Activated CD8-positive, alpha-beta memory T cell treated with anti-CD3 and anti-CD28 coated beads for 36 hours (primary cell): ENCODE data around the gene PERCC1. TPM values are rescaled to one million over a fixed set of nuclear protein-coding genes. Genes with fewer than 3 reads are reported as not detected.
"Not testable (repeated sequence)": the region's sequence is repeated elsewhere in the genome, so short reads cannot be mapped to it uniquely, and the experiment has no call there.

Experiments
- CTCF ChIA-PET: fragments of 350-600 bp; sonication (Branson Sonifier 250); formaldehyde crosslinking; loops from one replicate; lab custom pipeline; 2021; ENCODE audit warnings: antibody characterized with exemption; lab: Charles Lee
- POLR2A ChIA-PET: fragments of 350-600 bp; sonication (Branson Sonifier 250); formaldehyde crosslinking; loops from one replicate; lab custom pipeline; 2021; ENCODE audit warnings: antibody characterized with exemption; lab: Charles Lee
- total RNA-seq, 2 experiments: library from RNA; stranded (reverse); gene quantifications; one replicate each; pipeline ENCODE4 v1.2.3, GENCODE V29; 2021

The PERCC1 gene
- total RNA-seq, 2 experiments from 2014 or later, result 0.34 to 0.70 TPM

GRCh38 chr16:1430214-1430758 is 592 bp upstream of the PERCC1 start:
- ChIA-PET CTCF (interaction anchor here (1.3 kb wide), 1 partner anchor 242 kb away, joined by 3 read pairs; no protein-coding TSS in a partner anchor), POLR2A (interaction anchor here (0.5 kb wide), 1 partner anchor 127 kb away, joined by 3 read pairs; no protein-coding TSS in a partner anchor)

- CTCF ChIA-PET, result interaction anchor here (0.5 kb wide), 1 partner anchor 41 kb away, joined by 3 read pairs; no protein-coding TSS in a partner anchor
- POLR2A ChIA-PET, result no interaction called here
These were observed 806 bp downstream of the PERCC1 start for GRCh38 chr16:1431497-1432270.

GRCh38 chr16:1432388-1433262 is 1.7 kb downstream of the PERCC1 start:
- ChIA-PET POLR2A (no interaction called here), CTCF (interaction anchor here (1.2 kb wide), 1 partner anchor 60 kb away, joined by 3 read pairs; no protein-coding TSS in a partner anchor)

- ChIA-PET CTCF (interaction anchor here (1.2 kb wide), 1 partner anchor 59 kb away, joined by 3 read pairs; no protein-coding TSS in a partner anchor), POLR2A (no interaction called here)
These were observed 2.3 kb downstream of the PERCC1 start for GRCh38 chr16:1433263-1433560.

GRCh38 chr16:1433756-1434155 is 2.9 kb downstream of the PERCC1 start:
- ChIA-PET POLR2A (no interaction called here), CTCF (no interaction called here)

GRCh38 chr16:1434644-1435592 is 4.0 kb downstream of the PERCC1 start:
- ChIA-PET POLR2A (interaction anchor here (0.5 kb wide), 1 partner anchor 82 kb away, joined by 3 read pairs; no protein-coding TSS in a partner anchor), CTCF (no interaction called here)

- ChIA-PET CTCF (no interaction called here), POLR2A (no interaction called here)
These were observed 5.2 kb downstream of the PERCC1 start for GRCh38 chr16:1435921-1436697.

GRCh38 chr16:1436731-1437355 is 6.0 kb downstream of the PERCC1 start:
- POLR2A ChIA-PET, result no interaction called here
- CTCF ChIA-PET, result no interaction called here

- ChIA-PET CTCF (no interaction called here), POLR2A (no interaction called here)
These were observed 6.7 kb downstream of the PERCC1 start for GRCh38 chr16:1437606-1438005.

GRCh38 chr16:1438229-1439057 is 7.6 kb downstream of the PERCC1 start:
- ChIA-PET CTCF (no interaction called here), POLR2A (no interaction called here)

GRCh38 chr16:1439058-1439698 is 8.3 kb downstream of the PERCC1 start:
- ChIA-PET CTCF (no interaction called here), POLR2A (interaction anchor here (0.7 kb wide), 1 partner anchor 92 kb away, joined by 3 read pairs; no protein-coding TSS in a partner anchor)

- CTCF ChIA-PET, result not testable (repeated sequence)
- POLR2A ChIA-PET, result interaction anchor here (0.7 kb wide), 1 partner anchor 93 kb away, joined by 3 read pairs; no protein-coding TSS in a partner anchor
These were observed 8.8 kb downstream of the PERCC1 start for GRCh38 chr16:1439699-1440074.

GRCh38 chr16:1441391-1441829 is 10.5 kb downstream of the PERCC1 start:
- CTCF ChIA-PET, result interaction anchor here (0.7 kb wide), 1 partner anchor 77 kb away, joined by 4 read pairs; no protein-coding TSS in a partner anchor

GRCh38 chr16:1442697-1443096 is 11.8 kb downstream of the PERCC1 start:
- CTCF ChIA-PET, result no interaction called here

More at GRCh38 chr16:1441391-1441829, 10.5 kb downstream of the PERCC1 start:
- POLR2A ChIA-PET, result interaction anchor here (0.6 kb wide), 1 partner anchor 61 kb away, joined by 3 read pairs; no protein-coding TSS in a partner anchor

GRCh38 chr16:1443403-1443973 is 12.6 kb downstream of the PERCC1 start:
- POLR2A ChIA-PET, result no interaction called here
- CTCF ChIA-PET, result no interaction called here

More at GRCh38 chr16:1442697-1443096, 11.8 kb downstream of the PERCC1 start:
- POLR2A ChIA-PET, result no interaction called here
